ENCODE measurements around the gene C6orf120. TPM values are rescaled to one million over a fixed set of nuclear protein-coding genes. Genes with fewer than 3 reads are reported as not detected.

The C6orf120 gene
- total RNA-seq (ENCODE audit: low replicate concordance), result 47.2 and 57.1 TPM in 2 replicates

DNA sequence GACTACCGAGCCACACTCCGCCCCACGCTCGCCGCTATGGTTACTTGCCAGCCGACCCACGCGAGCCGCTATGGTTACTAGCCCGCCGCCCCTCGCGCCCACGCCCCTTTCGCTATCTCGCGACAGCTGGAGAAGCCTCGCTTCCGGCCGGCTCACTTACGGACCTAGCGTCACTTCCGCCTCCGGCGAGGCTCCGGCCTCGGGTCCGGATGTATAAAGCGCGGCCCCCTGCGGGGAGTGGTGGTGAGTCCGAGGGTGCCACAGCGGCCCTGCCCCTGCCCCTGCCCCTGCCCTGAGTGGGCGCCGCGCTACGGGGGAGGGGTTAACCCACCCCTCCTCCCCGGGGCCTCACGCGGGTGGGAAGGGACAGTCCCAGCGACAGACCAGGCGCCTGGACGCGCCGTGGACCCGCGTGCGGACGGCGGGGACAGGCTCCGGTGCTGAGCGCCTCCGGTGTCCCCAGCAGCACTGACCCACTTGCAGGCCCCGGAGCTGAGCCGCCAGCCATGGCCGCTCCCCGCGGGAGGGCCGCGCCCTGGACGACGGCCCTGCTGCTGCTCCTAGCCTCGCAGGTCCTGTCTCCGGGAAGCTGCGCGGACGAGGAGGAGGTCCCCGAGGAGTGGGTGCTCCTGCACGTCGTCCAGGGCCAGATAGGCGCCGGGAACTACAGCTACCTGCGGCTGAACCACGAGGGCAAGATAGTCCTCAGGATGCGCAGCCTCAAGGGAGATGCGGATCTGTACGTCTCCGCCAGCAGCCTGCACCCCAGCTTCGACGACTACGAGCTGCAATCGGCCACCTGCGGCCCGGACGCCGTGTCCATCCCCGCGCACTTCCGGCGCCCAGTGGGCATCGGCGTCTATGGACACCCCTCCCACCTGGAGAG is at the start of gene C6orf120, which contains the start of gene WDR27:
Gene C6orf120, plus strand, starts transcription at position 173 of the 886 bp plus-strand sequence. Its CDS starts 334 bp downstream, at position 507.
Gene WDR27, minus strand, starts transcription at position 76 of the 886 bp plus-strand sequence. CDS start 13,024 bp downstream, outside the sequence.
- H3K4me3 ChIP-seq (ENCODE audit: low read depth, low read length), result peak within 1 kb of the TSS; percentile 95
- TF ChIP-seq, protein P1, sequence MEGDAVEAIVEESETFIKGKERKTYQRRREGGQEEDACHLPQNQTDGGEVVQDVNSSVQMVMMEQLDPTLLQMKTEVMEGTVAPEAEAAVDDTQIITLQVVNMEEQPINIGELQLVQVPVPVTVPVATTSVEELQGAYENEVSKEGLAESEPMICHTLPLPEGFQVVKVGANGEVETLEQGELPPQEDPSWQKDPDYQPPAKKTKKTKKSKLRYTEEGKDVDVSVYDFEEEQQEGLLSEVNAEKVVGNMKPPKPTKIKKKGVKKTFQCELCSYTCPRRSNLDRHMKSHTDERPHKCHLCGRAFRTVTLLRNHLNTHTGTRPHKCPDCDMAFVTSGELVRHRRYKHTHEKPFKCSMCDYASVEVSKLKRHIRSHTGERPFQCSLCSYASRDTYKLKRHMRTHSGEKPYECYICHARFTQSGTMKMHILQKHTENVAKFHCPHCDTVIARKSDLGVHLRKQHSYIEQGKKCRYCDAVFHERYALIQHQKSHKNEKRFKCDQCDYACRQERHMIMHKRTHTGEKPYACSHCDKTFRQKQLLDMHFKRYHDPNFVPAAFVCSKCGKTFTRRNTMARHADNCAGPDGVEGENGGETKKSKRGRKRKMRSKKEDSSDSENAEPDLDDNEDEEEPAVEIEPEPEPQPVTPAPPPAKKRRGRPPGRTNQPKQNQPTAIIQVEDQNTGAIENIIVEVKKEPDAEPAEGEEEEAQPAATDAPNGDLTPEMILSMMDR (IDR thresholded peaks at IDR 0.05; ENCODE audit: insufficient read depth, low read length), result no peak
- DNase-seq (ENCODE audit: low read depth), result peak; percentile 94

GRCh38 chr6:169652896-169653295 is 49.0 kb upstream of the C6orf120 start:
- no peak overlapping the region for H3K4me3 ChIP-seq (ENCODE audit: low read depth, low read length)
- TF ChIP-seq, protein P1 (IDR thresholded peaks at IDR 0.05; ENCODE audit: insufficient read depth, low read length), result no peak
- no peak for DNase-seq (ENCODE audit: low read depth)

- TF ChIP-seq, protein P1 (IDR thresholded peaks at IDR 0.05; ENCODE audit: insufficient read depth, low read length), result no peak
- peak overlapping the region; percentile 49 for H3K4me3 ChIP-seq (ENCODE audit: low read depth, low read length)
Measured at GRCh38 chr6:169653691-169654090, 48.2 kb upstream of the C6orf120 start.

DNA sequence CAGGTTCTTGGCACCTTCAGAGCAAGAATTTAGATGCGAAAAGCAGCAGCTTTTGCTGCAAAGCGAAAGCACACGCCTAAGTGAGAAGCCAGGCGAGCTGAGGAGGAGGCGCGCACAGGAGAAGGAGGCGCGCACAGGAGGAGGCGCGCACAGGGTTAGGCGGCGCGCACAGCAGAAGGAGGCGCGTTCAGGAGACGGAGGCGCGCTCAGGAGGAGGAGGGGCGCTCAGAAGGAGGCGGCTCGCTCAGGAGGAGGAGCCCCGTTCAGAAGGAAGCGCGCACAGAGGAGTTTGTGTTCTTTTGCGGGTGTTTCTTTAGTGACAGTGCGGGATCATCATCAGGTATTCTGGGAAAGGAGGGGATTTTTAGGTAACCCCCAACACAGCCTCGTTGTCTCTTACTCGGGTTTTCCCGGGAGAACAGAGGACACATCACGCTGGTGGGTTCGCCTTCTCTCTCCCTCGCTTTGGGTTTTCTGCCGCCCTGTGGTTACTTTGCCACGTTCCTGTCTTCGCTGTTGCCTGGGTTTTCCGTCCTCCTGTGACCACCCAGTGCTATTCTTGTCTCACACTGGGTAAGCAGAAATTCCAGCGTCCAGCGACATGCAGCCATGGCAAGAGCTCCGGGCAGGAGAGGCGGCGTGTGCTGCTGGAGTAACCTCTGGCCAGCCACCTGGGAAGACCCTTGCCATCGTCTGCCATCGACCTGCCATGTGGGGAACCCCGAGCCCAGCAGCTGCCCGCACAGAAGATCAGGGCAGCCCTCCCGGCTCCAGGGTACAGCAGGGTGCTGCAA is 47.1 kb upstream of the C6orf120 start:
- TF ChIP-seq, protein P1 (IDR thresholded peaks at IDR 0.05; ENCODE audit: insufficient read depth, low read length), result peak; percentile 48
- H3K4me3 ChIP-seq (ENCODE audit: low read depth, low read length), result peak overlapping the region; percentile 70
- peak; percentile 74 for DNase-seq (ENCODE audit: low read depth)

More at GRCh38 chr6:169653691-169654090, 48.2 kb upstream of the C6orf120 start:
- no peak for DNase-seq (ENCODE audit: low read depth)

GRCh38 chr6:169656546-169657283 is 45.2 kb upstream of the C6orf120 start:
- no peak overlapping the region for H3K4me3 ChIP-seq (ENCODE audit: low read depth, low read length)
- DNase-seq (ENCODE audit: low read depth), result no peak

More at GRCh38 chr6:169656546-169657283, 45.2 kb upstream of the C6orf120 start:
- TF ChIP-seq, protein P1 (IDR thresholded peaks at IDR 0.05; ENCODE audit: insufficient read depth, low read length), result no peak
